NCI-H2227 treated with DMSO at 0.1 percent for 48 hours (cell line): ENCODE results near the gene ENTR1.

Experiments used
- DNase-seq: peaks from one replicate; lab custom pipeline; 2025; lab: John Stamatoyannopoulos, UW

ENTR1 gene, protein sequence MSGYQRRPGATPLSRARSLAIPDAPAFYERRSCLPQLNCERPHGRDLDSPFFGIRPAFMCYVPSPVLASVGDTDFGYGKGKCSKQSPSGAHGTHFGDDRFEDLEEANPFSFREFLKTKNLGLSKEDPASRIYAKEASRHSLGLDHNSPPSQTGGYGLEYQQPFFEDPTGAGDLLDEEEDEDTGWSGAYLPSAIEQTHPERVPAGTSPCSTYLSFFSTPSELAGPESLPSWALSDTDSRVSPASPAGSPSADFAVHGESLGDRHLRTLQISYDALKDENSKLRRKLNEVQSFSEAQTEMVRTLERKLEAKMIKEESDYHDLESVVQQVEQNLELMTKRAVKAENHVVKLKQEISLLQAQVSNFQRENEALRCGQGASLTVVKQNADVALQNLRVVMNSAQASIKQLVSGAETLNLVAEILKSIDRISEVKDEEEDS

DNA sequence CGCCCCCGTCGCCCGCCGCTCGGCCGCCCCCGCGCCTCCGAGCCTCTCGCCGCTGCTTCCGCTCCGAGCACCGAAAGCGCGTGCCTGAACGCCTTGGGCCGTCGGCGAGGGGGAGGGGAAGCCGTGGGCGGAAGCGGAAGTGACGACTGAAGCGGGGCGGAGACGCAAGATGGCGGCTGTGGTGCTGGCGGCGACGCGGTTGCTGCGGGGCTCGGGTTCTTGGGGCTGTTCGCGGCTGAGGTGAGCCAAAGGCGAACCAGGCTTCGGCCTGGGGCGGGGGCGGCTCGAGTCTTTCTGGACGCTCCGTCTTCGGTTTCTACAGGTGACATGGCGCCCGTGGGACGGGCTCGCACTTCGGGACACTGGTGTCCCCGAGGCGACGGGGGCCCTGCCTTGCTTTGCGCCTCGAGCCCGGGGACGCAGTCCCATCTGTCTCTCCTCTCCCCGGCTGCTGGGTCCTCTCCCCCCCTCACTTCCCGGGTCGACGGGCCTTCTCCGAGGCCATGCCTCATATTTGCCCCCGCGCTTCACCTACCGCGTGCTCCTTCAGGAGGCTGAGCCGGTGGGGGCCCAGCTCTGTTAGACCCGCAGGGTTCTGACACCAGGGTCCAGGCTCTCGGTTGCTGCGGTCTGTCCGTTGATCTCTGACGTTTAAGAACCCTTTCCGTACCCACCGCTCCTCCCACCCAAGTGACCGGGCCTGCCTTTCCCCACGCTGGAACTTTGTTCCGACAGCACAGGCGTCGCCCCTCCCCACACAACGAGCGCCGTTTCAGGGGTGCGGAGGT lies at the start of gene ENTR1, which contains the start of gene PMPCA:
Gene ENTR1 (minus strand): TSS at position 115 of the 788 bp plus-strand sequence. CDS start 217 bp downstream, outside the sequence.
Gene PMPCA (plus strand): TSS at position 159 of the 788 bp plus-strand sequence. CDS start 11 bp downstream, at position 170.
- peak; percentile 80 for DNase-seq

DNA sequence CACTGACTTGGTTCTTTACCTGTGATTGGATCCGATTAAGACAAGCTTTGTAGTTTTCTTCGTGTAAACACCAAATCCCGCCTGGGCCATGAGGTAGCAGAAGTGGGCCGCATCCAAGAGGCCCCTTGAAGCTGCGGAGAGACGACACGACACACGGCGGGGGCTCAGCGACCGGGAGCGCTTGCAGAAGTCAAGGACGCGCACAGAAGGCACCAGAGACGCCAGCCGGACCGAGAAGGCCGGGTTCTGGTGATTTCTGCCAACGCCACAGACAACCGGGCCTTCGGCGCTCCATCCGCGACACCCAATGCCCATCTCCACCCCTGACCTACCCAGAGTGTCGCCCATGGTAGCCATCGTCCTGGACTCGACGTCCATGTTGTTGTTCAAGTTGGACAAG lies 49.0 kb upstream of the ENTR1 start:
- no peak for DNase-seq

DNA sequence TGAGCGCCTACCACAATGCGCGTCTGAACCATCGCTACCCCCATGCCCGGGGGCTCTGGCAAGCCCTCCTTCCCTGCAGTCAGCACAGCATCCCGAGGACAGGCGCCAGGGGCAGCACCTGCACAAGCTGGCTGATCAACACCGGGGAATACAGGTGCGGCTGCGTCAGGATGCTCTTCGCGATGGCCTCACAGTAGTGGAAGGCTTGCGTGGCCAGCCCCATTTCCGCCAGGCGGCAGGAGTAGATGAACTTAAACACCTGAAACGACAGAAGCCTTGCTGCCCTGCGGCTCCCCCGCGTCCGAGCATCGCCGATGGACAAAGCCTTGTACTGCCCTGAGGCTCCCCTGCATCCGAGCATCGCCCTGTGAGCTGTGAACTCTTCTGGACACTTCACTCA lies 46.9 kb upstream of the ENTR1 start:
- no peak for DNase-seq

DNA sequence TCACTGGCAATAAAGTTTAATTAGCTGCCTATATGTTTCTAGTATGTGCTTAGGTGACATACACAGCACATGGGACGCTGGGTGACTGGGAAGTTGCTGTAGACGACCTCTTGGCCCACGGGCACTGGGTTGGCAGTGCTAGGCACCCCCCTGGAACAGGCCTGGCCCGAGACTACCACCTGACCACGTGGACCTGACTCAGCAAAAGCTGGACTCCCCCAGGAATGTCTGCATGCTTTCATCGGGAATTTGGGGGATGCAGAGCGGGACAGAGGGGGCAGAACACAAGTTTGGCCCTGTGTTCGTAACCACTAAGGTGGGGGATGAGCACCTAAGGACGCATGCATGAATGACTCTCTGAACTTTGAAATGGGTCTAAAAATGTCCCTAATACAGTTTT lies 45.8 kb upstream of the ENTR1 start:
- no peak for DNase-seq

DNA sequence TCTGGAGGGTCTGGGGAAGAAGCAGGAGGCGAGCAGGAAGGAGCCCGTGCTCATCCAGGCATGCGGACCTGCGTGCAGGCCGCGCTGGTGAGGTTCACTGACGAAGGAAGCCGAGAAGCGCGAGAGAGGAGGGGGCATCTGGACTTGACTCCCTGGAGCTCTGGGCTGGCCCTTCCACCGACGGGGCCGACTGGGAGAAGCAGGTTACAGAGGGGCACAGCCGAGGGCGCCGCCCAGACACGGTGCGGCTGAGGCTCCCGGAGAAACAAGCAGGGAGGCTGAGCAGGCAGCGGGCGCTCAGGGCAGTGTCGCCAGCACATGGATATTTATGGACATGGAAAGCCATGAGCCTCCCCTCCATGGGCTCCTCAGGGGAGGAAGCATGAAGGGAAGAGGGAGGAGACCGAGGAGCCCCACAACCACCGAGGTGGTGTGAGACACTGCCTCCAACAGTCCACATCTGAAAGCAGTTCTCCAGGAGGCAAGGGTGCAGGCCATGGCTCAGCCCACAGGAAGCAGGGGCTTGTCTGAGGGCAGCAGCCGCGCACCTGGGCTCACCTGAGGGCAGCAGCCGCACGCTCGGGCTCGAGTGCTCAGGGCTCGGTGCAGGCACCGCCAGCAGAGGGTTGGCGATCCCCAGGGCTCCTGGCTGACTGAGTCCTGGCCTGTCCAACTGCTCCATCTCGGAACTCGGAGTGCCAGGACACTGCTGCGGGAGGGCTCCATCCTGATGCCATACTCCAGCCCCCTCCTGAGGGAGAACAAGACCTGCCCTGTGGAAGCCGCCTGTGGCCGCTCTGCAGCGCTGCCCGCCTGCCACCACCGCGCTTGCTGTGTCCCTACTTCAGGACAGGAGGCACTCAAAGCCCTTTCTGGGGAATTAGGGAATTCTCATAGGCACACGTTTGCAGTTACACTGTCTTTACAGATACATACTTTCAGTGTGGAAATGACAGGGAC lies 44.9 kb upstream of the ENTR1 start:
- DNase-seq, result no peak

DNA sequence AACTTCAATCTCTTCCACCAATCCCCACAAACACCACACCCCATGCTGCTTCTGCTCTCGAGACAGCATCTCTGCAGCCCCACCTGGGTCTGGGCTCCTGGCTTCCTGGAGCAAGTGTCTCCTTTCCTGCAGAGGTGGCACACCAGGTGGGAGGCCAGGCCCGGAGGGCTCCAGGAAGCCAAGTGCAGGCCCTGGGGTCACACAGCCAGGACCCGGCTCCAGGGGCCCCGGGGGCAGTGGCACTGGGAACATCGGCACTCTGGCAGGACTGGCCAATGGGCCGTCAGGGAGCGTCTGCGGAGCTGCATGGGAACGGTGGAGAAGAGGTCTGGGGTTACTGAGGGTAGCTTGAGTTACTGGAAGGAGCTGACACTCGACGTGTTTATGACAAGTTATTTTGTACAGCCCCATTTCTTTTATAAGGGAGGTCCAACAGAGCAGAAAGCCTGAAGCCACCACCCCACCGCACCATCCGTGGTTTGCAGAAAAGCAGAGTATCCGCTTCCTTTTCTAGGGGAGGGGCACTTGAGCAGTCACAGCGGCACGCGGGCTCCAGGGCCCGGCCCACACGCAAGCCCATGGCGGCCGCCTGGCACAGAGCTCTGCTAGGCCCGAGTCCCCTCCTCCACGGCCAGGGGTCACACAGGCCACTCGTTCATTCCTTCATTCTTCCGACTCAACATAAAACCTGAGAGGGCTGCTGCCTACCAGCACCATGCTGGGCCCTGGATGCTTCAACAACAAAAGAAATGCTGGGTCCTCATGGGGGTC lies 43.8 kb upstream of the ENTR1 start:
- DNase-seq, result no peak

DNA sequence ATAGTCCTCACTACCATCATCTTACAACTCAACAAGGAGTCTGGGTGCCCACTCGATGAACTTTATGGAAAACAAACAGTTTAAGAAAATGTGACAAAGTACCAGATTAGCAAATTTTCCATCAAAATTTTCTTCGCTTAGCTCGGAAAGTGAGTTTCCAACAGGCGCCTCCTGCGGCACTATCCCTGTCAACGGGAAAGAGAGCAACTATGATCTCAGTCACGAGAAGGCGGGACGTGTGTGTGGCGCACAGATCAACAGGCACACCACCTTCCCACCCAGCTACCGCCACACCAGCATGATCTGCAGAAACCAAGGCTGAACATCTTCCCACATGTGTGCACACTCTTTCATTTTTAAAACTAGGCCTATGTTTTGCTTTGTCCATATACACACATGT lies 42.9 kb upstream of the ENTR1 start:
- no peak for DNase-seq

DNA sequence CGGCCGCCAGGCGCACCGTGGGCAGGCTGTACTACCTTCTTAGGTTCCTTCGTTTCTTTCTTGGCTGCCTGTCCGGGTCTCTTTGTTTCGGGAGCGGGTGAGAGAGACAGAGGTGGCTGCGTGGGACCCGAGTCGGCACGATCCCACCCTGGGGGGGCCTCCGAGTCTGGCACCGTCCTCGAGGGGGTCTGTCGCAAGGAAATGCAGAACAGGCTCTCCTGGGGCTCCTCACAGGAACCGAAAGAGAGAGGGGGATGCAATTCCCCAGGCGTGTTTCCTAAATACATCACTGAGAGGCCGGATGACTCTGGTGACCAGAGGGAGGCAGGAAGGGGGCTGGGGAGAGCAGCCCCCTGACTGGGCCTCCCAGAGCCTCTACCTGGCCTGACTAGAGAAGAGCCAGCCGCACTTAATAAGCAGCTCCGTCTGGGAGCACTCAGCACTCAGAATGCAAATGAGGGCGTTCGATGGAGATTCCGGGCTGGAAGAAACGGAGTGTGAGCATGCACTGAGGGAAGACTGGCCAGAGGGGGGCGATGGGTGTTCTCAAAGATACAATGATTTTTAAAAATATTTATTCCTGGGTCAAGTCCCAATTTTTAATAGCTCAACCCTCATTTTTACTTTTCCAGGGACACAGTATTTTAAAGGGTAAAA lies 40.9 kb upstream of the ENTR1 start:
- no peak for DNase-seq

DNA sequence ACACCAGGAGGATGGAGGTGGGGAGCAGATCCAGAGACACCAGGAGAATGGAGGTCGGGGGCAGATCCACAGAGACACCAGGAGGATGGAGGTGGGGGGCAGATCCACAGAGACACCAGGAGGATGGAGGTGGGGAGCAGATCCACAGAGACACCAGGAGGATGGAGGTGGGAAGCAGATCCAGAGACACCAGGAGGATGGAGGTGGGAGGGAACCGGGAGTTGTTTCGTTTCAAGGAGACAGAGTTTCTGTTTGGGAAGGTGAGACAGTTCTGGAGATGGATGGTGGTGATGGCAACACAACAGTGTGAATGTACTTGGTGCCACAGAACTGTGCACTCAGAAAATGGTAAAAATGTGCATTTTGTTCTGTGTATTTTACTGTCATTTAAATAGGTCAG lies 38.2 kb upstream of the ENTR1 start:
- no peak for DNase-seq

DNA sequence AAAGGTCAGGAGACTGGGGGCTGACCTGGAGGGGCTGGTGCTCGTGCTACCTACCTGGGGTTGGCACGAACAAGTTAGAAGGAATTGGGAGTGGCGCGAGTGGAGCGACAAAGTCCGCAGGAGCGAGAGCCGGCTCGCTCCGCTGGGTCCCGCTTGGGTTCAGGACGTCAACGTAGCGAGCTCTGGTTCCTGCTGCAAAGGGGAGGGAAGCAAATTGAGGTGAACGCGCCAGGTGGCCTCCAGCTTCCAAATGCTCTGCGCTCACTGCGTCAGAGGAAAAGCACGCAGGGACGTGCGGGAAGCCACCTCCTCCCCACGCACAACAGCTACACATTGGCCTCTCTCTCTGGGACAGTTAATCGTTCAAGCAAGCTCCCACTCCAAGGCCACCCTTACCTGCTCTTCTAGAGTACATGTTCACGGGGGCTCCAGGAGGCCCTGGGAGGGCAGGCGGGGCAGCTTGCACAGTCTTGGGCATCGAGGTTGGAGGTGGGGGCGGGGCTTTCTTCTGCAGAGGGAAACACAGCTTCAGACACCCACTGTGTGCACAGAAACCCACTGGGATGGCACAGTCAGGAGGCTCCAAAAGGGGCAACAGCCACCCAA lies 36.9 kb upstream of the ENTR1 start:
- DNase-seq, result no peak

DNA sequence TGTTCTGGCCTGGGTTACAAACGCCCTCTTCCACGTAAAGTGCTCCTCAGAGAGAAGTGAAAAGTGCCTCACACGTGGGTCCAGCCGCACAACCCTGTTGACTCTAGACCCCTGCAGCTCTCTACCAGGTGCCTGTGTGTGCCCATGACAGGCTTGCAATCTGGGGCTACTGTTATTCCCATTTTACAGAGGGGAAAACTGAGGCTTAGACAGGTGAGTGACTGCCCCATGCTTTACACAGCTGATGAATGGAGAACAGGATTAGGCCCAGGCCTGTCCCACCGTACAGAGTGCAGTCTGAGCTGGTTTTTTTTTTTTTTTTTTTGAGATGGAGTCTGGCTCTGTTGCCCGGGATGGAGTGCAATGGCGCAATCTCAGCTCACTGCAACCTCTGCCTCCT lies 35.4 kb upstream of the ENTR1 start:
- no peak for DNase-seq

DNA sequence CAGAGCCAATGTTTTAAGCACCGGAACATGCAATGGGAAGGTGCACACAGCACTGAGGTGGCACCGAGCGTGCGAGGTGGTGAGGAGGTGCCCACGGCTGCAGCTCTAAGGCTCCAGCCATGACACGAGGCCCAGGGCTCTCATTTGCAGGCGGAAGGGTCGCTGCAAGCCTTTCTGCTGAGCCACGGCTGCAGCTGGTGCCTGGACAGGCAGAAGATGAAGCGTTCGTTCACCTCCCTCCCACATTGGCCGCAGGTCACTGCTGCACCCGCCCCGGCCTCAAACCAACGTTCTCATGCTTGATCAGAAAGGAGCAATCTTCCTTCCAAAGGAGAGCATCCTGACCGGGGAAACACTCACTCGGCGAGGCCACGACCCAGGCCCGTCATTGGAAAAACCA lies 33.7 kb upstream of the ENTR1 start:
- no peak for DNase-seq

DNA sequence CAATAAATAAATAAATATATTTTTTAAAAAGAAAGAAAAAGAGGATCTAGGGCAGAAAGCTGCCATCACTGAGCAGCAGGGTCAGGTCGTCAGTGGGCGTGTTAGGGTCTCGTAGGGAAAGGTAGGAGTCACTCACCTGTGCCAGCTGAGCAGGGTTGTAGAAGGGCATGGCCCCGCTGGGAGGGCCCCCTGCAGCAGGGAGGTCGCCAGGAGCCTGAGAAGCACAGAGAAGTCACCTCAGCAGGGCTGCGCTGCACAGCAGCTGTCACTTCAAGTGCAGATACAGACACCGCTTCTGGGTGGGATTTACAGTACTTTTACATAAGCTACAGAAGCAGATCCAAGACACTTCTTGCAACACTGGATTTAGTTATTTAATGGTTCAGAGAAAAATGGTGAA lies 33.3 kb upstream of the ENTR1 start:
- no peak for DNase-seq

DNA sequence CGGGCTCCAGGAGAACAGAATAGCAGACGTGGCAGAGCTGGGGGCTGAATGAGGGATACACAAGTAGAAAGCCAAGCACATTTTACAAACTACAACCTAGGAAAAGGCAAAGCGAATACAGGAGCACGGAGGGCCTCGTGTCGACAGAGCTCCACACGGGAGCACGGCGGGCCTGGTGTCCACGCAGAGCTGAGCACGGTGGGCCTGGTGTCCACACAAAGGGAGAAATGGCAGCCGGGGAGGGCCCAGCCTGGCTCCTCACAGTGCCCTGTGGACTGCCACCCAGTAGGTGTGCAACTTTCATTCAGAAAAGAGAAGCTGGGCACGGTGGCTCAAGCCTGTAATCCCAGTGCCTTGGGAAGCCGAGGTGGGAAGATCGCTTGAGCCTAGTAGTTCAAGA lies 32.7 kb upstream of the ENTR1 start:
- DNase-seq, result no peak

DNA sequence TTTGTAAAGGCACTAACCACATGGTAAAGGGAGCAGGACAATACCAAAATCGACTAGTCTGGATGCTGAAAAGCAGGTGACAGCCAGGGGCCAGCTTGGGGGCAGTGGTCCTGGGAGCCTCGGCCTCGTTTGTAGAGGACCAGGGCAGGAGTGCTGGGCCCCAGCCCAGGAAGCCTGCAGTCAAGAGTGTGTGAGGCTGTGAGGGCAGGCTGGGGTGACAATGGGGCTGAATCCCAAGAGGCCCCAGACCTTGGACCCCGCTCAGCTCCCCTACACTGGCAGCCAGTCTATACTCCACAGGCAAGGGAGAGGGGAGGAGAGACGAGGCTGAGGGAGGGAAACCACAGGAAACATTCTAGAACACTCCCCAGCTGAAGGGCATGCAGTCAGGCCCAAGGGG lies 31.9 kb upstream of the ENTR1 start:
- DNase-seq, result no peak

DNA sequence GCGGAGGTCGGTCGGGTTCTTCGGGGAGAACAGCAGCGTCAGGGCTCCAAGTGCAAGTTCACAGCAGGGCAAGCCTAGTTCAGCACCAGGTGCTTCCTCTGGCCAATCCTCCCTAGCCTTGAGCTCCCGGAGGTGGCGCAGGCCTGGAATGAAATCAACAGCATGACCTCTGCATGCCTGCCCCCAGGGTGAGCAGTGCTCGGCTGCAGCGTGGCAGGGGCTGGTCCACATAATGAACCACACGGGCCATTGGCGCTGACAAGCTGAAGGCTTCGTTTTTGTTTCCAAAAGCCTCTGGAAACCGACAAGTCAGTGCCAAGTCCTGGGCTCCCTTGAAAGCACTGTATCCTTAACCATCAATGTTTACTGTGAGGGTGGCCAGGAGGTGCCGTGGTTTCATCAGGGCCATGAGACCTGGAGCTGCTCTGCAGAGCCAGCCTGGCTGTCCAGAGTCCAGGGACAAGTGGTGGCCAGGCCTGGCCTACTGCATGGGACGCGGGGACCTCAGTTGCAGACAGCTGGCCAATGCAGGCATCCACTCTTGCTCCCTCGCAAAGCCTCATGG lies 31.3 kb upstream of the ENTR1 start:
- no peak for DNase-seq

DNA sequence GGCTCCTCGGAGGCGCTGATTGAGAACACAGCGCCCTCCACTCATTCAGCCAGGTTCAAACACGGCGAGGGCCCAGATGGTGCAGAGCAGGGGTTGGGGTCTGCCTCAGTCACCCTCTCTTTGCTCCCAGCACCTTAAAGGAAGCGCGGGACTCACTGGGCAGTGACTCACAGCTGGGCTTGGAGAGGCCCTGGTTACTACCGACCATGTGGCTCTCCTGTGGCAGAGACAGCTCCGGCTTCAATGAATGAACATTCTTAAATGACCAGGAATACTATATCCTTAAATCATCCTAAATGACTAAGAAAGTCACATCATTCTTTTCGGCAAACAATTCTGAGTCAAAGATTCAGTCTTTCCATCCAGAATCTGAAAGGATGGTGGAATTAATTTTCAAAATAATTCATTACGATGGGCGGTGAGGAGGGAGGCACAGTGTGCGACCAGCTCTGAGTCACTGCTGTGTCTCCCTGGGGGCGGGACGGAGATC lies 30.8 kb upstream of the ENTR1 start:
- no peak for DNase-seq

DNA sequence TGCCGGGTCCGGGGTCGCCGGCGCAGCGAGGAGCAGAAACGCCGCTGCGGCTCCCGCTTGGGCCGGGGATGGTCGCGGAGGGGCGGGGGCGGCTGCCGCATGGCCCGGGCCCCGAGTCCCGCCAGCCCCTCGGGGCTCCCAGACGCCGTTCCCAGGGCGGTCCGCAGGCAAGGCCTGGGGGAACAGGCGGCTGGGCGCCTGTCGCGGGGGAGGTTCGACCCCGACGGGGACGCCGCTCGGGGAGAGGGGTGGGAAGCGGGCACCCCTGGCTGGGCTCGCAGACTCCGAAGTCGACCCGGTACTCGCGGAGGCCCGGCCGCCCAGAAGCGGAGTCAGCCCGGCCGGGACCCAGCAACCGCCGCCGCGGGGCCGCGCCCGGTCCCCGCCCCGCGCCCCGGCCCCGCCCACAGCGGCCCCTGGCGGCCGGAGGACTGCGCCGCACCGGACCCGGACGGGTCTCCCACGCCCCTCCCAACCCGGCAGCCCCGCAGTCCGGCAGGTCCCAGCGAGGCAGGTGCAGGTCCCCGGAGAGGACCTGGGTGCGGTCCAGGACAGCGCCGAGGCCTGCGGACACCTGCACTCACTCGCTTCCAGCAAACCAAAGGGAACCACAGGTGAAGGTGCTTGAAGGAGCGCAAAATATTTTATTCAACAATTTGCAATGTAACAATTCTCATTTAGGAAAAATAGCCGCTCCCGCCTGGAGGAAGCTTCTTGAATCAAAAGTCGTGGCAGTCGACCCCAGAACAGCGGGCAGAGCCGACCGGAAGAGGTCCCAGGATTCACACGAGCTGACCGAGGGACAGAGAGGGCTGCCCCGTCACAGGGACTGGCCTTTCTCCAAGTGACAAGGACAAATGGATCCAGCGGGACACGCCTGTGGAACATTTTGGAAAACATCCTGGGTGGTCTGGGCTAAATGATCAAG lies 29.3 kb upstream of the ENTR1 start, which contains the start of gene INPP5E:
Gene INPP5E (minus strand): TSS at position 365 of the 928 bp plus-strand sequence. CDS start 426 bp downstream, outside the sequence.
- DNase-seq, result peak; percentile 12
